ENCODE results near the gene RBPMS2. TPM values are rescaled to one million over a fixed set of nuclear protein-coding genes. Genes with fewer than 3 reads are reported as not detected.

Gene RBPMS2
- polyA plus RNA-seq, 1 experiment: 0.67 TPM

- no peak for TF ChIP-seq CTCF (IDR thresholded peaks at IDR 0.05; ENCODE audit: insufficient read depth, low read depth, low read length)
- no peak for DNase-seq (ENCODE audit: low read depth)
- CTCF ChIA-PET: interaction anchor here (0.6 to 1.0 kb wide), 4 partner anchors 23 to 158 kb away, joined by 3 read pairs; partner anchors contain the start of gene ANKDD1A
- Histone ChIP-seq H3K27me3 (ENCODE audit: control insufficient read depth, insufficient read depth, low read length) (peaks cover 2% of the 10 kb centered on the region), H3K4me3 (ENCODE audit: low read depth, low read length) (no peak overlapping the region), H3K36me3 (ENCODE audit: control insufficient read depth, insufficient read depth, low read length) (no peaks in the 10 kb centered on the region)
- POLR2A ChIA-PET: no interaction called here
Observed at GRCh38 chr15:64753480-64754185, 21.8 kb downstream of the RBPMS2 start.

GRCh38 chr15:64751464-64751863 is 23.9 kb downstream of the RBPMS2 start:
- no peak for TF ChIP-seq CTCF (IDR thresholded peaks at IDR 0.05; ENCODE audit: insufficient read depth, low read depth, low read length)

GRCh38 chr15:64749999-64750657 is 25.3 kb downstream of the RBPMS2 start:
- DNase-seq (ENCODE audit: low read depth): no peak
- CTCF ChIA-PET: interaction anchor here (0.6 to 24.4 kb wide), 5 partner anchors 10 to 222 kb away, joined by 3 to 416 read pairs (median 3); no protein-coding TSS in a partner anchor
- TF ChIP-seq CTCF (IDR thresholded peaks at IDR 0.05; ENCODE audit: insufficient read depth, low read depth, low read length): no peak
- Histone ChIP-seq H3K36me3 (ENCODE audit: control insufficient read depth, insufficient read depth, low read length) (no peaks in the 10 kb centered on the region), H3K4me3 (ENCODE audit: low read depth, low read length) (no peak overlapping the region), H3K27me3 (ENCODE audit: control insufficient read depth, insufficient read depth, low read length) (peaks cover 3% of the 10 kb centered on the region; the same call in 1 of the 2 replicates)
- POLR2A ChIA-PET: no interaction called here

More at GRCh38 chr15:64751464-64751863, 23.9 kb downstream of the RBPMS2 start:
- Histone ChIP-seq H3K36me3 (ENCODE audit: control insufficient read depth, insufficient read depth, low read length) (no peaks in the 10 kb centered on the region), H3K4me3 (ENCODE audit: low read depth, low read length) (no peak overlapping the region), H3K27me3 (ENCODE audit: control insufficient read depth, insufficient read depth, low read length) (peaks cover 2% of the 10 kb centered on the region; the same call in 1 of the 2 replicates)
- POLR2A ChIA-PET: no interaction called here
- DNase-seq (ENCODE audit: low read depth): no peak
- CTCF ChIA-PET: interaction anchor here (1.1 kb wide), 1 partner anchor 66 kb away, joined by 3 read pairs; no protein-coding TSS in a partner anchor

- DNase-seq (ENCODE audit: low read depth): peak; percentile 64
- TF ChIP-seq CTCF (IDR thresholded peaks at IDR 0.05; ENCODE audit: insufficient read depth, low read depth, low read length): no peak
- peaks cover 1% of the 10 kb centered on the region; the same call in 1 of the 2 replicates for H3K27me3 ChIP-seq (ENCODE audit: control insufficient read depth, insufficient read depth, low read length)
- no peaks in the 10 kb centered on the region for H3K36me3 ChIP-seq (ENCODE audit: control insufficient read depth, insufficient read depth, low read length)
- POLR2A ChIA-PET: no interaction called here
- CTCF ChIA-PET: interaction anchor here (0.6 to 24.4 kb wide), 5 partner anchors 8 to 141 kb away, joined by 3 to 416 read pairs (median 6); no protein-coding TSS in a partner anchor
- no peak overlapping the region for H3K4me3 ChIP-seq (ENCODE audit: low read depth, low read length)
Observed at GRCh38 chr15:64749167-64749566, 26.2 kb downstream of the RBPMS2 start.

- no peak overlapping the region for H3K4me3 ChIP-seq (ENCODE audit: low read depth, low read length)
- H3K36me3 ChIP-seq (ENCODE audit: control insufficient read depth, insufficient read depth, low read length): no peaks in the 10 kb centered on the region
- DNase-seq (ENCODE audit: low read depth): no peak
- no peak for TF ChIP-seq CTCF (IDR thresholded peaks at IDR 0.05; ENCODE audit: insufficient read depth, low read depth, low read length)
- POLR2A ChIA-PET: no interaction called here
- CTCF ChIA-PET: interaction anchor here (1.4 to 24.4 kb wide), 2 partner anchors 62 to 63 kb away, joined by 7 to 416 read pairs; no protein-coding TSS in a partner anchor
- peaks cover 1% of the 10 kb centered on the region; the same call in 1 of the 2 replicates for H3K27me3 ChIP-seq (ENCODE audit: control insufficient read depth, insufficient read depth, low read length)
Observed at GRCh38 chr15:64748251-64748650, 27.1 kb downstream of the RBPMS2 start.

Measured in BJ (cell line).